HEK293 (cell line): ENCODE measurements around the gene OSTF1.

ENCODE experiments used
- REPIN1 ChIP-seq: fragments of 450-650 bp; formaldehyde crosslinking; IDR thresholded peaks from 2 replicates; pipeline ENCODE4 v1.5.1; 2017; ENCODE audit warnings: missing biosample characterization, missing genetic modification characterization, low read depth
- ZNF121 ChIP-seq: fragments of 450-650 bp; formaldehyde crosslinking; IDR thresholded peaks from 2 replicates; pipeline ENCODE4 v1.5.1; 2016; ENCODE audit warnings: missing biosample characterization, missing genetic modification characterization
- ZNF639 ChIP-seq: fragments of 450-650 bp; formaldehyde crosslinking; IDR thresholded peaks from 2 replicates; pipeline ENCODE4 v1.5.1; 2016; ENCODE audit warnings: missing biosample characterization, missing genetic modification characterization
- TF ChIP-seq, protein P1 (sequence below): fragments of 450-650 bp; formaldehyde crosslinking; IDR thresholded peaks from 2 replicates; pipeline ENCODE4 v1.5.1; 2016; ENCODE audit warnings: missing biosample characterization, missing genetic modification characterization

DNA sequence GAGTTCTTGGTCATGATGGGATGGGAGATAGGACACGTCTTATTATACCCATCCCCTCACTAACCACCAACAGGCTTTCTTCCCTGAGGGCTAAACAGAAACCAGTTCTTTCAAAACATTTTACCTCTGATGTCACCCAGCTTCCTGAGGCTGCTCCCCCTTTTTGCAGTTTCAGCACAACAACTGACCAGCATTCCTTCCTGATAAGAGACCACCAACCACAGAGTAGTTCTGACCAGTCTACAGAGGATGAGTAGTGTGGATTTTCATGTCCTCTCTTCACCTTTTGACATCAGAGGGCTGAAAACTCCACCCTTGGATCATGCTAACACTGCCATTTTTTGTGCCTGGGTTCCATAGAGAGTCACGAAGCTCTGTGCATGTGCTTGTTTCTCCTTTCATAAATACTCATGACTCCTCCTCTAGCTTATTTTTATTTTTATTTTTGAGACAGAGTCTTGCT is 82.6 kb downstream of the OSTF1 start:
- TF ChIP-seq, protein P1, sequence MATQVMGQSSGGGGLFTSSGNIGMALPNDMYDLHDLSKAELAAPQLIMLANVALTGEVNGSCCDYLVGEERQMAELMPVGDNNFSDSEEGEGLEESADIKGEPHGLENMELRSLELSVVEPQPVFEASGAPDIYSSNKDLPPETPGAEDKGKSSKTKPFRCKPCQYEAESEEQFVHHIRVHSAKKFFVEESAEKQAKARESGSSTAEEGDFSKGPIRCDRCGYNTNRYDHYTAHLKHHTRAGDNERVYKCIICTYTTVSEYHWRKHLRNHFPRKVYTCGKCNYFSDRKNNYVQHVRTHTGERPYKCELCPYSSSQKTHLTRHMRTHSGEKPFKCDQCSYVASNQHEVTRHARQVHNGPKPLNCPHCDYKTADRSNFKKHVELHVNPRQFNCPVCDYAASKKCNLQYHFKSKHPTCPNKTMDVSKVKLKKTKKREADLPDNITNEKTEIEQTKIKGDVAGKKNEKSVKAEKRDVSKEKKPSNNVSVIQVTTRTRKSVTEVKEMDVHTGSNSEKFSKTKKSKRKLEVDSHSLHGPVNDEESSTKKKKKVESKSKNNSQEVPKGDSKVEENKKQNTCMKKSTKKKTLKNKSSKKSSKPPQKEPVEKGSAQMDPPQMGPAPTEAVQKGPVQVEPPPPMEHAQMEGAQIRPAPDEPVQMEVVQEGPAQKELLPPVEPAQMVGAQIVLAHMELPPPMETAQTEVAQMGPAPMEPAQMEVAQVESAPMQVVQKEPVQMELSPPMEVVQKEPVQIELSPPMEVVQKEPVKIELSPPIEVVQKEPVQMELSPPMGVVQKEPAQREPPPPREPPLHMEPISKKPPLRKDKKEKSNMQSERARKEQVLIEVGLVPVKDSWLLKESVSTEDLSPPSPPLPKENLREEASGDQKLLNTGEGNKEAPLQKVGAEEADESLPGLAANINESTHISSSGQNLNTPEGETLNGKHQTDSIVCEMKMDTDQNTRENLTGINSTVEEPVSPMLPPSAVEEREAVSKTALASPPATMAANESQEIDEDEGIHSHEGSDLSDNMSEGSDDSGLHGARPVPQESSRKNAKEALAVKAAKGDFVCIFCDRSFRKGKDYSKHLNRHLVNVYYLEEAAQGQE (tag by site-specific recombination) = no peak
- no peak for TF ChIP-seq ZNF121 (tag by site-specific recombination)
- TF ChIP-seq REPIN1 (tag by site-specific recombination) = no peak
- TF ChIP-seq ZNF639 (tag by site-specific recombination) = no peak
